ENCODE results near the gene URB1.
A peak's percentile ranks its signal among the peaks of the same experiment; 100 is the strongest.
"Not testable (repeated sequence)": the region's sequence is repeated elsewhere in the genome, so short reads cannot be mapped to it uniquely, and the experiment has no call there.

The URB1 gene

GRCh38 chr21:32392880-32393676 is at the start of gene URB1:
URB1 (minus strand) TSS chr21:32393012; CDS start chr21:32392910, 102 bp downstream.
- peak; percentile 95 for DNase-seq

- no peak for DNase-seq
Observed at GRCh38 chr21:32437729-32438128, 44.9 kb upstream of the URB1 start.

GRCh38 chr21:32432982-32433660 is 40.3 kb upstream of the URB1 start:
- DNase-seq, result not testable (repeated sequence)

- DNase-seq, result no peak
Observed at GRCh38 chr21:32427958-32428623, 35.3 kb upstream of the URB1 start.

GRCh38 chr21:32426592-32427051 is 33.8 kb upstream of the URB1 start:
- DNase-seq, result no peak

- no peak for DNase-seq
Observed at GRCh38 chr21:32426066-32426465, 33.3 kb upstream of the URB1 start.

GRCh38 chr21:32425628-32426027 is 32.8 kb upstream of the URB1 start:
- no peak for DNase-seq

- DNase-seq, result no peak
Observed at GRCh38 chr21:32424674-32425073, 31.9 kb upstream of the URB1 start.

- no peak for DNase-seq
Observed at GRCh38 chr21:32424191-32424535, 31.4 kb upstream of the URB1 start.

- DNase-seq, result no peak
Observed at GRCh38 chr21:32423320-32424190, 30.7 kb upstream of the URB1 start.

- no peak for DNase-seq
Observed at GRCh38 chr21:32422064-32422463, 29.3 kb upstream of the URB1 start.

- DNase-seq, result no peak
Observed at GRCh38 chr21:32418146-32418545, 25.3 kb upstream of the URB1 start.

- no peak for DNase-seq
Observed at GRCh38 chr21:32415451-32416398, 22.9 kb upstream of the URB1 start.

- no peak for DNase-seq
Observed at GRCh38 chr21:32414579-32415358, 22.0 kb upstream of the URB1 start.

GRCh38 chr21:32413697-32414578 is 21.1 kb upstream of the URB1 start:
- DNase-seq, result no peak

- DNase-seq, result peak; percentile 13
Observed at GRCh38 chr21:32413015-32413504, 20.2 kb upstream of the URB1 start.

GRCh38 chr21:32412162-32413014 is 19.6 kb upstream of the URB1 start, which contains the start of gene EVA1C:
EVA1C (plus strand) TSS chr21:32412706; CDS start chr21:32412854, 148 bp downstream.
- DNase-seq, result peak; percentile 72

Measured in stimulated activated CD4-positive, alpha-beta T cell treated with anti-CD3 and anti-CD28 coated beads, Interleukin-4, amount 100 ng/mL, for 24 hours (primary cell).